PC-3 (cell line): ENCODE measurements around the gene TYW1. TPM values are rescaled to one million over a fixed set of nuclear protein-coding genes. Genes with fewer than 3 reads are reported as not detected.
"Not testable (repeated sequence)": the region's sequence is repeated elsewhere in the genome, so short reads cannot be mapped to it uniquely, and the experiment has no call there.

Experiments
- ATAC-seq: fragments of 200-7000 bp; cut with Tn5 transposase; 2 replicates; pipeline ENCODE4 v1.9.1; 2020; ENCODE audit warnings: mild to moderate bottlenecking, moderate library complexity
- BruUV-seq: library from RNA; stranded (reverse); fragments of 400-500 nt; replicated peaks from 2 replicates; lab custom pipeline; 2021; lab: Mats Ljungman, UMichigan
- CTCF ChIA-PET: fragments of 300-600 bp; sonication (Branson Sonifier 250); formaldehyde crosslinking; loops from one replicate; lab custom pipeline; 2022; ENCODE audit warnings: antibody characterized with exemption; lab: Charles Lee
- POLR2A ChIA-PET: fragments of 300-600 bp; sonication (Branson Sonifier 250); formaldehyde crosslinking; loops from one replicate; lab custom pipeline; 2022; ENCODE audit warnings: antibody characterized with exemption; ENCODE audit not compliant: unreplicated experiment; lab: Charles Lee
- DNase-seq: peaks from one replicate; pipeline ENCODE4 v3.0.0-alpha.2; 2015
- H2AFZ ChIP-seq: fragments of 300-600 bp; sonication (generic); 2 replicates; pipeline ENCODE4 v1.6.0; 2016; ENCODE audit warnings: antibody characterized with exemption, low read length
- H3F3A ChIP-seq: fragments of 300-600 bp; sonication (generic); one replicate; pipeline ENCODE4 v1.6.0; 2017; ENCODE audit warnings: antibody characterized with exemption, low read length, control low read depth, mild to moderate bottlenecking; ENCODE audit not compliant: unreplicated experiment
- H3K27ac ChIP-seq: fragments of 300-600 bp; sonication (generic); 2 replicates; pipeline ENCODE4 v1.5.1; 2016; ENCODE audit warnings: mild to moderate bottlenecking, low read length
- H3K27me3 ChIP-seq: fragments of 300-600 bp; sonication (generic); 2 replicates; pipeline ENCODE4 v1.6.1; 2016; ENCODE audit warnings: low read length, mixed read lengths
- H3K36me3 ChIP-seq: fragments of 300-600 bp; sonication (generic); 2 replicates; pipeline ENCODE4 v1.6.1; 2016; ENCODE audit warnings: low read depth, mixed run types, low read length, mixed read lengths
- H3K4me1 ChIP-seq: fragments of 300-600 bp; sonication (generic); 2 replicates; pipeline ENCODE4 v1.5.1; 2016; ENCODE audit warnings: low read length; ENCODE audit not compliant: insufficient read depth
- H3K4me2 ChIP-seq: fragments of 300-600 bp; sonication (generic); 2 replicates; pipeline ENCODE4 v1.6.0; 2016; ENCODE audit warnings: low read length
- H3K4me3 ChIP-seq: fragments of 300-600 bp; sonication (generic); 2 replicates; pipeline ENCODE4 v1.5.1; 2016; ENCODE audit warnings: mild to moderate bottlenecking, low read length, mixed read lengths
- H3K79me2 ChIP-seq: fragments of 300-600 bp; sonication (generic); 2 replicates; pipeline ENCODE4 v1.6.1; 2017; ENCODE audit warnings: low read length, mixed read lengths
- H3K9ac ChIP-seq: fragments of 300-600 bp; sonication (generic); 2 replicates; pipeline ENCODE4 v1.6.0; 2016; ENCODE audit warnings: mild to moderate bottlenecking, low read length
- H3K9me2 ChIP-seq: fragments of 300-600 bp; sonication (generic); replicated peaks from 2 replicates; pipeline ENCODE4 v1.6.1; 2016; ENCODE audit warnings: mixed run types, low read length, mixed read lengths
- H3K9me3 ChIP-seq: fragments of 300-600 bp; sonication (generic); 2 replicates; pipeline ENCODE4 v1.6.1; 2016; ENCODE audit warnings: low read length, mixed read lengths
- H4K20me1 ChIP-seq: fragments of 300-600 bp; sonication (generic); 2 replicates; pipeline ENCODE4 v1.6.1; 2016; ENCODE audit warnings: low read length, mixed read lengths
- EZH2 ChIP-seq: fragments of 300-600 bp; sonication (generic); IDR thresholded peaks from one replicate; pipeline ENCODE4 v1.6.1; 2017; ENCODE audit warnings: antibody characterized with exemption, mild to moderate bottlenecking, low read length; ENCODE audit not compliant: unreplicated experiment
- EZH2phosphoT487 ChIP-seq: fragments of 300-600 bp; sonication (generic); IDR thresholded peaks from 2 replicates; pipeline ENCODE4 v1.6.1; 2018; ENCODE audit warnings: mild to moderate bottlenecking, antibody characterized with exemption, low read length, borderline replicate concordance
- intact Hi-C: fragments of 100-400 bp; cut with micrococcal nuclease; formaldehyde crosslinking; loops from 2 replicates; pipeline ENCODE4 v1.9.0; 2023
- total RNA-seq: library from RNA; depleted of rRNA; stranded (reverse); fragments of >200 nt; gene quantifications from 2 replicates; pipeline ENCODE4 v1.2.3, GENCODE V29; 2014
- TF ChIP-seq, protein P1 (sequence below): fragments of 300-600 bp; sonication (generic); conservative IDR thresholded peaks from 2 replicates; pipeline ENCODE4 v1.5.1; 2017; ENCODE audit warnings: antibody characterized with exemption, low read depth, mild to moderate bottlenecking, low read length

Gene TYW1
- total RNA-seq, 1 experiment from 2014 or later = 13.4 TPM

DNA sequence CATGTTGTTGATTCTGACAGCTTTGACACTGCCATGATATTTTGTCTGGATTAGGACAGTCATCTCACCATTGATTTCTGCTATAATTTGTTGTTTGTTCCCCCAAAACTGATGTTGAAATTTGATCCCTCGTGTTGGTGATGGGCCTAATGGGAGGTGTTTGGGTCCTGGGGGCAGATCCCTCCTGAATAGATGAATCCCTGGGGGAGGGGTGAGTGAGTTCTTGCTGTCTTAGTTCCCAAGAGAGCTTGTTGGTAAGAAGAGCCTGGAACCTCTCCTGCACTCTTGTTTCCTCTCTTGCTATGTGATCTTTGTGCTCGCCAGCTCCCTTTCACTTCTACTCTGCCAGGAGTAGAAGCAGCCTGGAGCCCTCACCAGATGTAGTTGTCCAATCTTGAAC, 7.5 kb downstream of the TYW1 start:
- H3K27me3 ChIP-seq, H3K4me3 ChIP-seq, H3K4me1 ChIP-seq, H2AFZ ChIP-seq, H3K27ac ChIP-seq, POLR2A ChIA-PET, CTCF ChIA-PET, H3K4me2 ChIP-seq, intact Hi-C loops, H3K9me3 ChIP-seq, BruUV-seq, H3K9ac ChIP-seq, H3F3A ChIP-seq, H3K9me2 ChIP-seq, ATAC-seq, DNase-seq, H4K20me1 ChIP-seq, H3K36me3 ChIP-seq, H3K79me2 ChIP-seq: not testable (repeated sequence)

GRCh38 chr7:67006965-67007364, 10.3 kb downstream of the TYW1 start:
- Histone ChIP-seq H2AFZ (no peak overlapping the region), H3K27ac (no peak overlapping the region), H3K4me2 (no peak overlapping the region), H3K9ac (no peak overlapping the region), H3K4me1 (no peaks in the 10 kb centered on the region), H4K20me1 (no peaks in the 10 kb centered on the region), H3K27me3 (no peaks in the 10 kb centered on the region), H3K4me3 (no peak overlapping the region), H3K36me3 (peaks cover 3% of the 10 kb centered on the region; the same call in 1 of the 2 replicates), H3K9me2 (no peaks in the 10 kb centered on the region), H3K9me3 (no peaks in the 10 kb centered on the region), H3K79me2 (0 out of 2 replicates have a peak, but pooled peaks cover 8% of the 10 kb centered on the region), H3F3A (no peaks in the 10 kb centered on the region)
- ATAC-seq (no peak; the same call in 1 of the 2 replicates), DNase-seq (peak; percentile 3)
- intact Hi-C loops = no loop called here
- TF ChIP-seq, protein P1, sequence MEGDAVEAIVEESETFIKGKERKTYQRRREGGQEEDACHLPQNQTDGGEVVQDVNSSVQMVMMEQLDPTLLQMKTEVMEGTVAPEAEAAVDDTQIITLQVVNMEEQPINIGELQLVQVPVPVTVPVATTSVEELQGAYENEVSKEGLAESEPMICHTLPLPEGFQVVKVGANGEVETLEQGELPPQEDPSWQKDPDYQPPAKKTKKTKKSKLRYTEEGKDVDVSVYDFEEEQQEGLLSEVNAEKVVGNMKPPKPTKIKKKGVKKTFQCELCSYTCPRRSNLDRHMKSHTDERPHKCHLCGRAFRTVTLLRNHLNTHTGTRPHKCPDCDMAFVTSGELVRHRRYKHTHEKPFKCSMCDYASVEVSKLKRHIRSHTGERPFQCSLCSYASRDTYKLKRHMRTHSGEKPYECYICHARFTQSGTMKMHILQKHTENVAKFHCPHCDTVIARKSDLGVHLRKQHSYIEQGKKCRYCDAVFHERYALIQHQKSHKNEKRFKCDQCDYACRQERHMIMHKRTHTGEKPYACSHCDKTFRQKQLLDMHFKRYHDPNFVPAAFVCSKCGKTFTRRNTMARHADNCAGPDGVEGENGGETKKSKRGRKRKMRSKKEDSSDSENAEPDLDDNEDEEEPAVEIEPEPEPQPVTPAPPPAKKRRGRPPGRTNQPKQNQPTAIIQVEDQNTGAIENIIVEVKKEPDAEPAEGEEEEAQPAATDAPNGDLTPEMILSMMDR = no peak
- no peak for TF ChIP-seq EZH2
- no peak for TF ChIP-seq EZH2phosphoT487
- BruUV-seq = no TSS peak
- POLR2A ChIA-PET = no interaction called here
- CTCF ChIA-PET = no interaction called here

DNA sequence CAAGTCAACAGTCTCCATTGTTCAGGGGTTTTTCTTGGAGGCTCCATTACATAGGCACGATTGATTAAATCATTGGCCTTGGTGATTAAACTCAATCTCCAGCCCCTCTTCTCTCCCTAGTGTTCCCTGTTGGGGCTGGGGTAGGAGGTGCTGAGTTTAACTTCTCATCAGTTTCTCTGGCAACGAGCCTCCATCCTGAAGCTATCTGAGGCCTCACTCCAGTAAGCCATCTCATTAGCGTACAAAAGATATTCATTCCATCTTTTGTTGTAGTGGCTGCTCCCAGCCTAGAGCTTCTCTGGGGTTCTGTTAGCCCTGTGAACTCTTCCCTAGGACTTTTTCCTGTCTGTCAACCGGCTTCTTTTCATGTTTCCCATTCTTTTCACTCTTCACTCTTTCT, 11.6 kb downstream of the TYW1 start:
- no peaks in the 10 kb centered on the region for H3F3A ChIP-seq
- DNase-seq (no peak), ATAC-seq (no peak)
- no peaks in the 10 kb centered on the region for H3K27me3 ChIP-seq
- CTCF ChIA-PET = no interaction called here
- H4K20me1 ChIP-seq = no peaks in the 10 kb centered on the region
- peaks cover 3% of the 10 kb centered on the region; the same call in 1 of the 2 replicates for H3K36me3 ChIP-seq
- no TSS peak for BruUV-seq
- H3K9ac ChIP-seq = no peak overlapping the region
- POLR2A ChIA-PET = no interaction called here
- no peak overlapping the region for H3K4me3 ChIP-seq
- no peaks in the 10 kb centered on the region for H3K9me3 ChIP-seq
- no peaks in the 10 kb centered on the region for H3K9me2 ChIP-seq
- no peak overlapping the region for H3K27ac ChIP-seq
- 0 out of 2 replicates have a peak, but pooled peaks cover 8% of the 10 kb centered on the region for H3K79me2 ChIP-seq
- H3K4me2 ChIP-seq = no peak overlapping the region
- TF ChIP-seq EZH2 (no peak), EZH2phosphoT487 (no peak)
- TF ChIP-seq, protein P1 = no peak
- H2AFZ ChIP-seq = no peak overlapping the region
- intact Hi-C loops = no loop called here
- no peaks in the 10 kb centered on the region for H3K4me1 ChIP-seq

DNA sequence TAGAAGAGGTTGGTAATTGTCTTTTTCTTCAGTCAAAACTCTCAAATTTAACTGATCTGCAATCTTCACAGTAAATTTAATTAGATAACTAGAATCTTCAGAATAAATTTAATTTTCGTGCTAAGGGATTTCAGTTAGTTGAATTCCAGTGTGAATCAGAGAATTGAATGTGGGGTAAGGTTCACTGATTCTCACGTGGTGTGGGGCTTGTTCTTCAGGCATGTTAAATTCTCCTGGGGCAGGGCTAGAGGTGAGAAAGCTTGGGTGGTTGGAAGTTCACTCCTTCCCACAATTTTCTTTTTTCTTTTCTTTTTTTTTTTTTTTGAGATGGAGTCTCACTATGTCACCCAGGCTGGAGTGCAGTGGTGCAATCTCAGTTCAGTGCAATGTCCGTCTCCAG, 13.0 kb downstream of the TYW1 start:
- DNase-seq, POLR2A ChIA-PET, H3K9me2 ChIP-seq, H3K9ac ChIP-seq, H3K27ac ChIP-seq, H3K4me2 ChIP-seq, H3F3A ChIP-seq, H3K79me2 ChIP-seq, BruUV-seq, H4K20me1 ChIP-seq, H2AFZ ChIP-seq, H3K36me3 ChIP-seq, H3K4me3 ChIP-seq, H3K27me3 ChIP-seq, H3K4me1 ChIP-seq, intact Hi-C loops, H3K9me3 ChIP-seq, CTCF ChIA-PET, ATAC-seq: not testable (repeated sequence)

- H4K20me1 ChIP-seq, intact Hi-C loops, H3K27me3 ChIP-seq, POLR2A ChIA-PET, H3K27ac ChIP-seq, H3F3A ChIP-seq, H3K9ac ChIP-seq, H3K9me3 ChIP-seq, H3K4me3 ChIP-seq, DNase-seq, CTCF ChIA-PET, H2AFZ ChIP-seq, H3K79me2 ChIP-seq, H3K9me2 ChIP-seq, ATAC-seq, H3K4me2 ChIP-seq, H3K36me3 ChIP-seq, BruUV-seq, H3K4me1 ChIP-seq: not testable (repeated sequence)
Observed at GRCh38 chr7:67014076-67014622, 17.5 kb downstream of the TYW1 start.
